Right cardiac atrium (tissue), 5 donors: ENCODE measurements around the gene THOC7. TPM values are rescaled to one million over a fixed set of nuclear protein-coding genes. Genes with fewer than 3 reads are reported as not detected.

Source experiments
- ATAC-seq, 2 donors: fragments of 200-7000 bp; cut with Tn5 transposase; one replicate each; pipeline versions ENCODE4 v1.8.0 to v1.9.1; 2020; ENCODE audit warnings: moderate library complexity in 2 of 2, mild to moderate bottlenecking in 1 of 2
- DNase-seq, 3 donors: peaks; one replicate each; pipeline ENCODE4 v3.0.0-alpha.2; 2020
- H3K27ac ChIP-seq: one replicate; pipeline ENCODE4 v1.5.1; 2013; ENCODE audit warnings: mild to moderate bottlenecking, low read length, control low read depth, moderate library complexity
- H3K27me3 ChIP-seq: one replicate; pipeline ENCODE4 v1.6.1; 2013; ENCODE audit not compliant: control insufficient read depth, insufficient read depth
- H3K4me1 ChIP-seq: one replicate; pipeline ENCODE4 v1.6.1; 2013; ENCODE audit warnings: low read length; ENCODE audit not compliant: control insufficient read depth, insufficient read depth
- H3K4me3 ChIP-seq: one replicate; pipeline ENCODE4 v1.5.1; 2013; ENCODE audit warnings: low read length, control low read depth
- H3K9me3 ChIP-seq: one replicate; pipeline ENCODE4 v1.6.1; 2013; ENCODE audit warnings: low read length; ENCODE audit not compliant: control insufficient read depth
- WGBS: extraction: QIAGEN DNeasy Blood & Tissue Kit; methylation state at CpG from one replicate; pipeline ENCODE4 v1.1.7; 2013; 5-methylcytosine and 5-hydroxymethylcytosine counted together
- intact Hi-C, 4 donors: fragments of 100-400 bp; cut with DNase I; formaldehyde crosslinking; loops; one replicate each; pipeline versions ENCODE4 v1.11.0 to v1.14.0; 2022 to 2023
- polyA plus RNA-seq: library from polyadenylated mRNA; stranded (reverse); fragments of 200-250 nt; gene quantifications from one replicate; pipeline ENCODE4 v1.2.3, GENCODE V29; 2013
- total RNA-seq, 4 donors: library from RNA; stranded (reverse); fragmentation: NEBNext Ultra II Directional; extraction: Animal tissue kit (Norgen Biotek cat#: 25700); gene quantifications; one replicate each; pipeline ENCODE4 v1.2.1, GENCODE V29; 2021
- donor health status: healthy with polysubstance abuse.
- donor health status: DM: no; HTN: yes; CAD: no.
- donor health status: DM: no; HTN: no; CAD: no.
- donor health status: DM: no; HTN: yes; CAD: no; lungs with severe emphysema.
- donor health status: DM: yes; HTN: yes; CAD: no.

THOC7 gene
- total and polyA plus RNA-seq, 5 donors, result 61.6 to 109 (median 67.6) TPM

DNA sequence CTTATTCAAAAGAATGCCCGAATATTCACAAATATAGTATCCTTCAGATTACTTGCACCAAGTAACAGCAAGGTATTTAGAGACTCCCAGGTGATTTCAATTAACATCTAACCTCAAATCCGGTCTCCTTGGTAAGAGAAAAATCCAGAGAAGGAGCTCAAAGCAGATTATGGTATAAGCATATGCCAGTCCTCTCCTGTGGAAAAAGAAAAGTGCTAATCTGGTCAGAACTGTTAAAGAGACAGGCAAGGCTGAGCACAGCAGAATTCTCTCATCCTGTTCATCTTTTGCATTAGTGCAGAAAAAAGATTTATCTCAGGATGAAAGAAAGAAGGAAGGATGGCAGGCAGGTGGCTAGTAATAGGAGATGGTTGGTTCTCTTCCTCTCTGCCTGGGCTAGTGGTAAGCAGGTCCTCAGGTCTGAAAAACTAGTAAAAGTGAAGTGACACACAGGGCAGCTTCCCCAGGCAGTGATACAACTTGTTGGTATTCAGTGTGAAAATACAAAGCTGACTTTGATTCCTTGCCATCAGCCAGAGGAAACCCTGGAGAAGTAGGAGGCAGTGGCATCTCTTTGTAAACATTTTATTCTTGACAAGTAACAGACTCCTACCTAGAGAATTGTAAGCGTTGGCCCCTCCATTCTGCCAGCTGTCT is 14.3 kb upstream of the THOC7 start:
- DNase-seq (no peak), ATAC-seq (no peak)
- H3K4me3 ChIP-seq, result no peak overlapping the region
- no peak overlapping the region for H3K27ac ChIP-seq
- H3K9me3 ChIP-seq, result no peaks in the 10 kb centered on the region
- H3K4me1 ChIP-seq, result peaks cover 4% of the 10 kb centered on the region
- 77% methylated on average over 3 of the region's 3 CpGs for WGBS
- no peaks in the 10 kb centered on the region for H3K27me3 ChIP-seq
- intact Hi-C loops, result no loop called here

DNA sequence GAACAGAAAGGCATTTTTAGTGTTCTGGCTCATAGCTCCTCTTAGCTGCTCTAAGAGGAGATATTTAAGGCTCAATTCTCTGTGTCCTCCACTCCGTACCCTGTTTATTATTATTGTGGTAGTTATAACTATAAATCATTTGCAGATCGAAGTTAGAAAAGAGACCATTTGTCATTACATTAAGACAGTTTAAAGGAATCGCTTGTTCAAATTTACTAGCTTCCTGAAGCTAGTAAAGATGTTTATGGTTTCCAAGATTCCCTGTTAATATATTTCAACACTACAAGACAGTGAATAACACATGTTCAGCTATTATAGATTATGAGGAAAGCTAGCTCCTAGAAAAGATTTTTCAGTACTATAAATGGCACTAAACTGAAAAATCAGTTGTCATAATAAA is 12.7 kb upstream of the THOC7 start:
- Histone ChIP-seq H3K27me3 (no peaks in the 10 kb centered on the region), H3K9me3 (no peaks in the 10 kb centered on the region), H3K4me1 (peaks cover 6% of the 10 kb centered on the region), H3K4me3 (no peak overlapping the region), H3K27ac (no peak overlapping the region)
- DNase-seq (no peak), ATAC-seq (no peak)
- intact Hi-C loops, result no loop called here
- 55% methylated on average over 3 of the region's 3 CpGs for WGBS

DNA sequence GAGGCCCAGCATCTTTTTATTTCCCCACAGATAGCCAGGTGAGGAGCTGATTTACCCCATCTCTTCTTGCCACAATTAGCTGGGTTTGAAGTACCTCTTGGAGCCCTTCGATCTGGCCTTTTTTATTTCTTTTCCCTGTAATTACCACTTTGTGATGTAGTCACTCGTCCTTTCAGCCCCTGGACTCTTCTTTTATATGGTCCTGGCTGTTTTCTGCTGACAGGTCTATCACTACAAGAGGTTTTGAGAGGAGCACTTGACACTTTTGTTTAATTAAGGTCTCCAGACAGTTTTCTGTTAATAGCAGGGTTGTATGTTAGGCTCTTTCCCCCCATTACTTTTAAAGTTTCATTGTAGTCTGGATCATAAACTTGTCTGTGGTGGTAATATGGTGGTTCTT is 11.9 kb upstream of the THOC7 start:
- 81% methylated on average over 2 of the region's 2 CpGs for WGBS
- Histone ChIP-seq H3K4me1 (peaks cover 6% of the 10 kb centered on the region), H3K4me3 (no peak overlapping the region), H3K27me3 (no peaks in the 10 kb centered on the region), H3K27ac (no peak overlapping the region), H3K9me3 (no peaks in the 10 kb centered on the region)
- DNase-seq, result no peak
- intact Hi-C loops, result no loop called here
- no peak for ATAC-seq

DNA sequence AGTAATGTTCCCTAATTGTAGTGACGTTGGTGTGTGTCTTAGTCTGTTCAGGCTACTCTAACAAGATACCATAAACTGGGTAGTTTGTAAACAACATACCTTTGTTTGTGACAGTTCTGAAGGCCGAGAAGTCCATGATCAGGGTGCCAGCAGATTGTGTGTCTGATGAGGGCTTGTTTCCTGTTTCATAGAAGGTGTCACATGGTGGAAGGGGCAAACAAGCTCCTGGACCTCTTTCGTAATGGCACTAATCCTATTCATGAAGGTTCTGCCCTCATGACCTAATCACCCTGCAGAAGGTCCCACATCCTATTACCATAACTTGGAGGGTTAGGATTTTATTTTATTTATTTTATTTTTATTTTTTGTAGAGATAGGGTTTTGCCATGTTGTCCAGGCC is 11.2 kb upstream of the THOC7 start:
- H3K27ac ChIP-seq, result no peak overlapping the region
- ATAC-seq (no peak), DNase-seq (no peak)
- 86% methylated on average over 3 of the region's 3 CpGs for WGBS
- no peaks in the 10 kb centered on the region for H3K9me3 ChIP-seq
- H3K4me3 ChIP-seq, result no peak overlapping the region
- intact Hi-C loops, result no loop called here
- H3K4me1 ChIP-seq, result peaks cover 6% of the 10 kb centered on the region
- no peaks in the 10 kb centered on the region for H3K27me3 ChIP-seq

DNA sequence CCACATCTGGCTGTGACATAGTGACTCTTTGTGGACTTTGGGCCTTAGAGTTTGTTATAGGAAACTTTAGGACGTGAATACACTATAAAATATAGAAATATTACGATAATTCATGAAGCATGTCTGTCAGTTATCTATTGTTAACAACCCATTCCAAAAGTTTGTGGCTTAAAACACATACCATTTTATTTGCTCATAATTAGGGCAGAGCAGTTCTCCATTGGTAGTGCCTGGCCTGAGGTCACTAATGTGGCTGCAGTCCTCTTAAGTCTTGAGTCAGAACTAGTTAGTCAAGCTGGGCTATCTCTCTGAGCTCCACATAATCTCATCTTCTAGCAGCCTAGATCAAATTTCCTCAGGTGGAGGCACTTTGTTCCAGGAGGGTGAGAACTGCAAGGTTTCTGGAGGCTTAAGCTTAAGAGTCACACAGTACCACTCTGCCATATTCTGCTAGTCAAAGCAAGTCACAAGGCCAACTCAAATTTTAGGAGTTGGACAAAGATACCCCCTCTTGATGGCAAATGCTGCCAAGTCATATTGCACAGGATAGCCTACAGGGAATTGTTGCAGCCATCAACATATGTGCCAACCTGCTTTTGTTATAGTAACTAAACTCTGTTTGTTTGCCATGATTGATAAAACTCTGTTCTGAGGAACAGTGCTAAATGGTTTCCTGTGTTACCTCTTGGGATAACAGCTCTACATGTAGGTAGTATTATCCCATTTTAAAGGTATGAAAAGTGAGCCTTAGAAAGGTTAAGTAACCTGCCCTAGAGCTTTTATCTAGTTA is 8.7 kb upstream of the THOC7 start:
- WGBS, result 95% methylated on average over 2 of the region's 2 CpGs
- no peaks in the 10 kb centered on the region for H3K27me3 ChIP-seq
- intact Hi-C loops, result loop anchor here in 1 of 4 donors (1.0 kb wide), 1 partner anchor 8 kb away; no protein-coding TSS in a partner anchor
- H3K27ac ChIP-seq, result no peak overlapping the region
- H3K9me3 ChIP-seq, result no peaks in the 10 kb centered on the region
- no peak for ATAC-seq
- no peak overlapping the region for H3K4me3 ChIP-seq
- H3K4me1 ChIP-seq, result peaks cover 4% of the 10 kb centered on the region
- DNase-seq, result no peak

DNA sequence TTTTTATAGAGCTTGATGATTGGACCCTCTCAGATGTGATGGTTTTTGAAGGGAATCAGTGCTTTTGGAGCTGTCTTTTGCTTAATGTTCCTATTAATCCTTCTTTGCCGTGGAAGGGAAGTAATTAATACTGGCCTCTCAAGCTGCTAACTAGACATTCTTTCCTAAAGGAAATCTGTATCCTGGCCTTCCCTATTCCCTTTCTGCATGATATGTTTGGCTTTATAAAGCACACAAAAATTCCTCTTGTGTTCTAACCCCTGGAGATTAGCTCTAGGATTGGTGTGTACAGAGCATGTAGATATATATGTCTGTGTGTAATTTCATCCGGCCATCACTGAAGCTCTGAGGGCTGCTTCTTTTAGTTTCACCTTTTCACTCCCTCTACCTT is 7.0 kb upstream of the THOC7 start:
- Histone ChIP-seq H3K27ac (no peak overlapping the region), H3K9me3 (no peaks in the 10 kb centered on the region), H3K4me3 (no peak overlapping the region), H3K27me3 (no peaks in the 10 kb centered on the region), H3K4me1 (peaks cover 4% of the 10 kb centered on the region)
- DNase-seq (no peak), ATAC-seq (no peak)
- 67% methylated on average over 2 of the region's 2 CpGs for WGBS
- intact Hi-C loops, result no loop called here

DNA sequence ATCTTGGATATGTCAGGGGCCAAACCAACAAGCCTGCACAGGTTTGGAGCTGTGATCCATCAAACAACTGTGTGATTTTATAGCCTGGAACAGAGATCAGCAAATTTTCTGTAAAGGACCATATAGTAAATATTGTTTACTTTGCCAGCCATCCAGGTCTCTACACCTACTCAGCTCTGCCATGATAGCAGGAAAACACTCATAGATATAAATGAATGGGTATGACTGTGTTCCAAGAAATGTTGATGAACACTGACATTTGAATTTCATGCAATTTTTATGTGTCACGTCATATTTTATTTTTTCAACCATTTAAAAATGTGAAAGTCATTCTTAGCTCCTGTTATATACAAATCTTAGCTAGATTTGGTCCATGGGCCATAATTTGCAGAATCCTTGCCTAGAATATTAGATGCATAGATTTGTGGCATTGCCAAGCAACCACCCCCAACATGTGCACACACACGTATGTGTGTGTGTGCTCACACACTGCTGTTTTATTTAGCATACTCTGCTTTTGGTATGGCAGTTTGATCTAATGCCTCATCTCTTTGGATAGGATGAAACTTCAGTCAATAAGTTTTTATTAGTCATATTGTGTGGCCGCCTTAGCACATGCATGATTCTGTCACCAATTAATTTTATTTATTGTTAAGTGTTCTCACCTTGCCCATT is 6.5 kb upstream of the THOC7 start:
- intact Hi-C loops, result no loop called here
- no peak overlapping the region for H3K27ac ChIP-seq
- WGBS, result 84% methylated on average over 3 of the region's 3 CpGs
- H3K4me1 ChIP-seq, result peaks cover 4% of the 10 kb centered on the region
- ATAC-seq, result no peak
- H3K27me3 ChIP-seq, result no peaks in the 10 kb centered on the region
- H3K4me3 ChIP-seq, result no peak overlapping the region
- H3K9me3 ChIP-seq, result no peaks in the 10 kb centered on the region
- no peak for DNase-seq

DNA sequence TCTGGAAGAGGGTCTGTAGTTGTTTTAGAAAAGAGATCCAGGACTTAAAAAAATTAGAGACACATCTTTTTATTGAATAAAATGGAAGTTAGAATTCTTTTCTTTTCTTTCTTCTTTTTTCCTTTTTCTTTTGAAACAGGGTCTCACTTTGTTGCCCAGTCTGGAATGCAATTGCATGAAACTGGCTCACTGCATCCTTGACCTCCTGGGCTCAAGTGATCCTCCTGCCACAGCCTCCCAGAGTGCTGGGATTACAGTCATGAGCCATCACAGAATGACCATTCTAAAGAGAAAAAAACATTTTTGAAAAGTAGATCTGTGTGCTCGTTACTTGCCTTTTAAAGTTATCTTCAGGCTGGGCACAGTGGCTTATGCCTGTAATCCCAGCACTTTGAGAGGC is 3.6 kb upstream of the THOC7 start:
- WGBS, result 96% methylated on average over 1 of the region's 1 CpG
- no peaks in the 10 kb centered on the region for H3K27me3 ChIP-seq
- no peaks in the 10 kb centered on the region for H3K9me3 ChIP-seq
- no peak for DNase-seq
- intact Hi-C loops, result no loop called here
- no peak overlapping the region for H3K4me3 ChIP-seq
- H3K27ac ChIP-seq, result no peak overlapping the region
- no peak for ATAC-seq
- H3K4me1 ChIP-seq, result peaks cover 4% of the 10 kb centered on the region

DNA sequence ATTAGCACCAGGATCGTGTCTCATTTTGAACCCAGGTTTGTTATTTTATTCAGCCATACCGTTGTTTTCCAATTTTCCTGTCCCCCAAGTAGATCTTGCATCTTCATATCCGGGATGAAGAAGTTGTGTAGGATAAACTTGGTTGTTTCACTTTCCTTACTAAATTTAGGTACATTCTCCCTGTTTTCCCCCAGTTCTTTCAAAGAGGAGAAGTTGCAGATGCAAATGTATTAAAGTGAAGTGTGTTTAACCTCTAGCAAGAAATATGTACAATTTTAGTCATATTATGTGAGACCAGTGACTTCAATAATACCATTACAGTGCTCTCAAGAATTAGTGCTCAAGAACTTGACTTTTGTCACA is 1.3 kb upstream of the THOC7 start:
- Histone ChIP-seq H3K27me3 (no peaks in the 10 kb centered on the region), H3K27ac (peak overlapping the region; percentile 66), H3K4me1 (peaks cover 2% of the 10 kb centered on the region), H3K9me3 (no peaks in the 10 kb centered on the region), H3K4me3 (peak overlapping the region; percentile 92)
- ATAC-seq (no peak), DNase-seq (no peak)
- WGBS, result 8% methylated on average over 3 of the region's 3 CpGs
- intact Hi-C loops, result loop anchor here in 1 of 4 donors (1.0 kb wide), 1 partner anchor 7 kb away; no protein-coding TSS in a partner anchor

DNA sequence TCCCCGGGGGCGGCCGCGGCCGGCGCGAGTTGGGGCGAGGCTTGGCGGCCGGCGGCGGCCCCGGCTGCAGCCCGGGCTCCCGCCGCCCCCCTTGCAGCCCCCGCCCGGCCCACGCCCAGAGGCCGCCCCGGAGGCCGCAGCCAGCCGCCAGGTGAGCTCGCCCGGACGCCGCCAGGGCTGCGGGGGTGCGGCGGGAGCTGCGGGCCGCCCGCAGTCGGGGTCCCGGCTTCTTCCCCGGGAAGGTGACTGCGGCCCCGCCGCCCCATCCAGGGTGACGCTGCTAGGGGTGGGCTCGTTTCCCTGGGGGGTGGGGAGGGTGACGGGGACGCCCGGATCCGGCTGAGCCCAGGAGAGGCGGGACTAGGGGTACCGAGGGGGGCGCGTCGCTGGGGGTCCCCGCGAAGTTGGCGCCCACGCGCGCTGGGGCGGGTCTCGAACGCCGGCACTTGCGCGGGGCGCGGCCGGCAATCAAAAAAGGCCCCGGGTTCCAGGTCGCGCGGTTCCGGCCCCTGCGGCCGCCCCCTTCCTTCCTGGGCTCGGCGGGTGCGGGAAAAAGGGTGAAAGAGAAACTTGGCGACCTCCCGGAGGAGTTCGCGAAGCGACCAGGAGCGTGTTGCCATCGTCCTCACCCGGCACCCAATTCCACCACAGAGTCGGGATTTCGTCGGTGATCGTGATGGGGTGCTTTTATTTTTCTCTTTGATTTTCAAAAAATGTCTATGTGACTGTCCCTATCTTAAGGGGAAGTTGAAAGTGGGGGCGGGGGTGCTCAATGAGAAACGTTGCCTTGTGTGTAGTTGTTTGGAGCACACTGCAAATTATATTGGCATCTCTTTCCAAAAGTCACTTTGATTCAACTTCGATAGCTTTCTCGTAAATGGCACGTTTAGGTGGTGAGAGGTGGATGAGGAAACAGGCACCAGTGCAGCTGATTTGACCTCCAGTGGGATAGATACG is 681 bp upstream of the THOC7 start:
- Histone ChIP-seq H3K27me3 (no peaks in the 10 kb centered on the region), H3K27ac (peak overlapping the region; percentile 66), H3K4me3 (peak overlapping the region; percentile 92), H3K9me3 (no peaks in the 10 kb centered on the region), H3K4me1 (peaks cover 2% of the 10 kb centered on the region)
- DNase-seq (peak; percentile 50 to 81 (median 71)), ATAC-seq (peak; percentile 52 to 64)
- intact Hi-C loops, result loop anchor here in 1 of 4 donors (1.0 kb wide), 1 partner anchor 8 kb away; no protein-coding TSS in a partner anchor
- WGBS, result under 1% methylated on average over 93 of the region's 93 CpGs
